NCI-H774 (cell line): Measurements from ENCODE around the gene MED8.

Experiments
- DNase-seq: peaks from one replicate; lab custom pipeline; 2025; lab: John Stamatoyannopoulos, UW

MED8 gene

GRCh38 chr1:43334453-43335205 lies 55.0 kb downstream of the MED8 start:
- DNase-seq = no peak
